CD14-positive monocyte (primary cell): Measurements from ENCODE around the gene SASH1. TPM values are rescaled to one million over a fixed set of nuclear protein-coding genes. Genes with fewer than 3 reads are reported as not detected.
A peak's percentile ranks its signal among the peaks of the same experiment; 100 is the strongest.

ENCODE experiments used
- DNase-seq, 3 donors: peaks; one replicate each; pipeline ENCODE4 v3.0.0-alpha.2; 2011 to 2022
- H2AFZ ChIP-seq: 2 replicates; pipeline ENCODE4 v1.6.0; 2012; ENCODE audit warnings: mild to moderate bottlenecking, low read depth, low read length, inconsistent platforms; ENCODE audit not compliant: insufficient read depth, poor library complexity, severe bottlenecking
- H3K27ac ChIP-seq, 2 donors: 1 replicate in 1 of 2; 2 replicates in 1 of 2; pipeline ENCODE4 v1.5.1; 2012 to 2013; ENCODE audit warnings: low read length in 2 of 2, control low read depth in 1 of 2, inconsistent platforms in 1 of 2, low read depth in 1 of 2, mild to moderate bottlenecking in 1 of 2
- H3K27me3 ChIP-seq, 2 donors: one replicate each; pipeline versions ENCODE4 v1.6.0 to v1.6.1; 2011 to 2013; ENCODE audit warnings: low read length in 2 of 2; ENCODE audit not compliant: control insufficient read depth in 2 of 2, insufficient read depth in 2 of 2
- H3K36me3 ChIP-seq, 2 donors: replicated peaks in 1 of 2; 1 replicate in 1 of 2; 2 replicates in 1 of 2; pipeline versions ENCODE4 v1.5.1 to v1.6.1; 2012 to 2013; ENCODE audit warnings: low read length in 2 of 2, control low read depth in 1 of 2, inconsistent platforms in 1 of 2, mild to moderate bottlenecking in 1 of 2; ENCODE audit not compliant: insufficient read depth in 2 of 2, control insufficient read depth in 1 of 2
- H3K4me1 ChIP-seq, 2 donors: 1 replicate in 1 of 2; 2 replicates in 1 of 2; pipeline versions ENCODE4 v1.5.1 to v1.6.1; 2012 to 2013; ENCODE audit warnings: low read length in 2 of 2, control low read depth in 1 of 2, inconsistent platforms in 1 of 2, mild to moderate bottlenecking in 1 of 2, moderate library complexity in 1 of 2; ENCODE audit not compliant: insufficient read depth in 2 of 2, control insufficient read depth in 1 of 2
- H3K4me2 ChIP-seq: replicated peaks from 2 replicates; pipeline ENCODE3; 2012; ENCODE audit warnings: low read length, moderate library complexity, mild to moderate bottlenecking; ENCODE audit not compliant: poor library complexity, severe bottlenecking; ENCODE audit errors: extremely low read depth
- H3K4me3 ChIP-seq, 3 experiments: fragments of 200-600 bp in 1 of 3; sonication (generic) in 1 of 3; replicated peaks in 1 of 3; 1 replicate in 2 of 3; 2 replicates in 1 of 3; pipeline ENCODE4 v1.5.1; 2011 to 2013; ENCODE audit warnings: low read length in 3 of 3, mild to moderate bottlenecking in 3 of 3, control low read depth in 2 of 3, low read depth in 2 of 3, inconsistent platforms in 1 of 3, moderate library complexity in 1 of 3
- H3K79me2 ChIP-seq: 2 replicates; pipeline ENCODE4 v1.6.0; 2012; ENCODE audit warnings: mild to moderate bottlenecking, control low read depth, inconsistent platforms, low read length, moderate library complexity; ENCODE audit not compliant: insufficient read depth
- H3K9ac ChIP-seq: 2 replicates; pipeline ENCODE4 v1.6.0; 2017; ENCODE audit warnings: low read length, mild to moderate bottlenecking; ENCODE audit not compliant: insufficient read depth, poor library complexity, severe bottlenecking
- H3K9me3 ChIP-seq, 2 donors: replicated peaks in 1 of 2; 1 replicate in 1 of 2; 2 replicates in 1 of 2; pipeline versions ENCODE4 v1.5.1 to v1.6.1; 2012 to 2013; ENCODE audit warnings: low read length in 2 of 2, control low read depth in 1 of 2; ENCODE audit not compliant: control insufficient read depth in 1 of 2, insufficient read depth in 1 of 2
- H4K20me1 ChIP-seq: 2 replicates; pipeline ENCODE4 v1.6.0; 2012; ENCODE audit warnings: mild to moderate bottlenecking, low read length, control low read depth, moderate library complexity; ENCODE audit not compliant: insufficient read depth
- H3K27ac Mint-ChIP-seq, 7 donors: one replicate each; pipeline ENCODE4 v1.8.0; 2020; ENCODE audit warnings: mild to moderate bottlenecking in 7 of 7, mixed read lengths in 7 of 7, moderate library complexity in 6 of 7, inconsistent platforms in 2 of 7
- H3K27me3 Mint-ChIP-seq, 3 donors: one replicate each; pipeline ENCODE4 v1.8.0; 2021 to 2022; ENCODE audit warnings: low read depth in 3 of 3, mild to moderate bottlenecking in 3 of 3, mixed read lengths in 3 of 3, moderate library complexity in 3 of 3, inconsistent platforms in 1 of 3
- H3K36me3 Mint-ChIP-seq, 2 donors: one replicate each; pipeline ENCODE4 v1.8.0; 2020; ENCODE audit warnings: mixed read lengths in 2 of 2, inconsistent platforms in 1 of 2, mild to moderate bottlenecking in 1 of 2
- H3K4me1 Mint-ChIP-seq: one replicate; pipeline ENCODE4 v1.8.0; 2020; ENCODE audit warnings: mild to moderate bottlenecking, mixed read lengths
- H3K4me3 Mint-ChIP-seq, 2 donors: one replicate each; pipeline ENCODE4 v1.8.0; 2020; ENCODE audit warnings: mild to moderate bottlenecking in 2 of 2, mixed read lengths in 2 of 2, moderate library complexity in 1 of 2
- H3K9me3 Mint-ChIP-seq, 7 donors: one replicate each; pipeline ENCODE4 v1.8.0; 2020 to 2022; ENCODE audit warnings: mixed read lengths in 7 of 7, mild to moderate bottlenecking in 6 of 7, moderate library complexity in 6 of 7, inconsistent platforms in 2 of 7
- CTCF ChIP-seq: fragments of 200-600 bp; IDR thresholded peaks from one replicate; pipeline ENCODE4 v1.8.0; 2022; ENCODE audit warnings: antibody characterized with exemption, mild to moderate bottlenecking
- WGBS: methylation state at CpG from one replicate; pipeline ENCODE4 v1.1.5; 2013; ENCODE audit warnings: missing lambda C conversion rate; ENCODE audit not compliant: insufficient coverage; 5-methylcytosine and 5-hydroxymethylcytosine counted together
- intact Hi-C, 2 donors: fragments of 100-400 bp; cut with micrococcal nuclease; formaldehyde crosslinking; loops; one replicate each; pipeline versions ENCODE4 v1.15.0 to v1.15.1; 2023
- polyA plus RNA-seq, 3 donors: library from polyadenylated mRNA; depleted of rRNA in 1 of 3; unstranded in 2 of 3; stranded (reverse) in 1 of 3; fragments of 300-500 nt in 2 of 3; fragments of >200 nt in 1 of 3; fragmentation: Illumina TruSeq in 2 of 3; gene quantifications; 1 replicate in 2 of 3; 2 replicates in 1 of 3; pipeline ENCODE4 v1.2.3, GENCODE V29; 2012 to 2021

Gene SASH1
- polyA plus RNA-seq, 3 donors, result 0.90 to 5.1 (median 4.7) TPM

GRCh38 chr6:148364056-148364824 is 21.6 kb downstream of the SASH1 start:
- DNase-seq, result peak; percentile 87 to 98 (median 87)
- H3K4me3 Mint-ChIP-seq, result peak overlapping the region in 1 of 2 donors; percentile 81
- 40% methylated on average over 3 of the region's 11 CpGs for WGBS
- peak overlapping the region; percentile 73 to 87 for H3K27ac ChIP-seq
- TF ChIP-seq CTCF, result no peak
- peaks cover 7 to 10% of the 10 kb centered on the region in 2 donors for H3K36me3 Mint-ChIP-seq
- peaks cover 59% of the 10 kb centered on the region for H3K4me1 Mint-ChIP-seq
- no peaks in the 10 kb centered on the region for H3K79me2 ChIP-seq
- H3K4me3 ChIP-seq, result peak overlapping the region in 1 of 3 experiments; percentile 50
- no peaks in the 10 kb centered on the region for H3K9me3 ChIP-seq
- intact Hi-C loops, result no loop called here
- H3K36me3 ChIP-seq, result no peaks in the 10 kb centered on the region
- no peaks in the 10 kb centered on the region for H4K20me1 ChIP-seq
- H3K27me3 ChIP-seq, result peaks cover 0 to 3% of the 10 kb centered on the region in 2 donors
- peaks cover 60 to 63% of the 10 kb centered on the region in 2 donors for H3K4me1 ChIP-seq
- peaks cover 0 to 13% (median 5%) of the 10 kb centered on the region in 7 donors for H3K9me3 Mint-ChIP-seq
- peak overlapping the region; percentile 87 to 97 (median 91) for H3K27ac Mint-ChIP-seq
- peaks cover 15 to 31% (median 26%) of the 10 kb centered on the region in 3 donors for H3K27me3 Mint-ChIP-seq
- no peak overlapping the region for H2AFZ ChIP-seq
- peak overlapping the region; percentile 15 for H3K9ac ChIP-seq
- H3K4me2 ChIP-seq, result peak overlapping the region; percentile 62

GRCh38 chr6:148365041-148365440 is 22.4 kb downstream of the SASH1 start:
- H3K27ac ChIP-seq, result peak overlapping the region; percentile 73 to 87
- no peak overlapping the region for H3K4me3 ChIP-seq
- H3K9me3 ChIP-seq, result no peaks in the 10 kb centered on the region
- Mint-ChIP-seq H3K27me3 (peaks cover 20 to 27% (median 23%) of the 10 kb centered on the region in 3 donors), H3K27ac (peak overlapping the region; percentile 87 to 97 (median 91)), H3K4me1 (peaks cover 61% of the 10 kb centered on the region), H3K9me3 (peaks cover 0 to 13% (median 5%) of the 10 kb centered on the region in 7 donors), H3K36me3 (peaks cover 7 to 10% of the 10 kb centered on the region in 2 donors), H3K4me3 (no peak overlapping the region)
- H3K9ac ChIP-seq, result no peak overlapping the region
- no peak overlapping the region for H3K4me2 ChIP-seq
- H2AFZ ChIP-seq, result no peak overlapping the region
- H3K79me2 ChIP-seq, result no peaks in the 10 kb centered on the region
- peak in 1 of 3 donors; percentile 64 for DNase-seq
- H3K27me3 ChIP-seq, result peaks cover 0 to 2% of the 10 kb centered on the region in 2 donors
- WGBS, result no CpG with 5 or more reads among the region's 3 CpGs
- peaks cover 60 to 63% of the 10 kb centered on the region in 2 donors for H3K4me1 ChIP-seq
- no peaks in the 10 kb centered on the region for H3K36me3 ChIP-seq
- intact Hi-C loops, result no loop called here
- TF ChIP-seq CTCF, result no peak
- H4K20me1 ChIP-seq, result no peaks in the 10 kb centered on the region
